ENCODE data around the gene CLDN10.

Gene CLDN10

DNA sequence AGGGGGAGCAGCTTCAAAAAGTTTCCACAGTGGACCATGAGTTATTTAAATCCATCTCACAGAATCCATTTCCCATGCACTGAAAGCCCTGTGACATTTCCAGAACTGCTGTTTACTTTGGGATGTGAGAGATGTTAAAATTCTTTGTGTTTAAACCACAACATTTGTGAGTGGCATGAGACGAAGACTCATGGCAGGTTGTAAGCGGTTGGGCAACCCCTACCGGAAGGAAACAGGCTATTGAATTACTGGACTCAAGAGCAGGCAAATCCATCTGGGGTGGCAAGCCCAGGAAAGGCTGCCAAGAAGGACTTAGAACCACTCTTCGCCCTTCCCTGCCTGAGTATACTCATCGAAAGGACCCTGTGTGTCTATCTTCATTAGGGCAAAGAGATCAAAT lies 22.3 kb upstream of the CLDN10 start:
- Histone ChIP-seq H3K27ac (no peak overlapping the region), H3K9me3 (ENCODE audit: control insufficient read depth, low read length) (no peaks in the 10 kb centered on the region), H3K36me3 (ENCODE audit: control insufficient read depth, insufficient read depth, low read length) (no peaks in the 10 kb centered on the region), H3K4me1 (no peaks in the 10 kb centered on the region), H2AFZ (no peak overlapping the region), H3K9ac (no peak overlapping the region), H3K27me3 (ENCODE audit: control insufficient read depth, insufficient read depth, low read length) (no peaks in the 10 kb centered on the region), H3K4me2 (ENCODE audit: low read length) (no peak overlapping the region), H3K4me3 (ENCODE audit: low read depth, low read length) (no peak overlapping the region), H3K79me2 (no peaks in the 10 kb centered on the region)
- TF ChIP-seq, protein P1, sequence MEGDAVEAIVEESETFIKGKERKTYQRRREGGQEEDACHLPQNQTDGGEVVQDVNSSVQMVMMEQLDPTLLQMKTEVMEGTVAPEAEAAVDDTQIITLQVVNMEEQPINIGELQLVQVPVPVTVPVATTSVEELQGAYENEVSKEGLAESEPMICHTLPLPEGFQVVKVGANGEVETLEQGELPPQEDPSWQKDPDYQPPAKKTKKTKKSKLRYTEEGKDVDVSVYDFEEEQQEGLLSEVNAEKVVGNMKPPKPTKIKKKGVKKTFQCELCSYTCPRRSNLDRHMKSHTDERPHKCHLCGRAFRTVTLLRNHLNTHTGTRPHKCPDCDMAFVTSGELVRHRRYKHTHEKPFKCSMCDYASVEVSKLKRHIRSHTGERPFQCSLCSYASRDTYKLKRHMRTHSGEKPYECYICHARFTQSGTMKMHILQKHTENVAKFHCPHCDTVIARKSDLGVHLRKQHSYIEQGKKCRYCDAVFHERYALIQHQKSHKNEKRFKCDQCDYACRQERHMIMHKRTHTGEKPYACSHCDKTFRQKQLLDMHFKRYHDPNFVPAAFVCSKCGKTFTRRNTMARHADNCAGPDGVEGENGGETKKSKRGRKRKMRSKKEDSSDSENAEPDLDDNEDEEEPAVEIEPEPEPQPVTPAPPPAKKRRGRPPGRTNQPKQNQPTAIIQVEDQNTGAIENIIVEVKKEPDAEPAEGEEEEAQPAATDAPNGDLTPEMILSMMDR (IDR thresholded peaks at IDR 0.05): no peak

DNA sequence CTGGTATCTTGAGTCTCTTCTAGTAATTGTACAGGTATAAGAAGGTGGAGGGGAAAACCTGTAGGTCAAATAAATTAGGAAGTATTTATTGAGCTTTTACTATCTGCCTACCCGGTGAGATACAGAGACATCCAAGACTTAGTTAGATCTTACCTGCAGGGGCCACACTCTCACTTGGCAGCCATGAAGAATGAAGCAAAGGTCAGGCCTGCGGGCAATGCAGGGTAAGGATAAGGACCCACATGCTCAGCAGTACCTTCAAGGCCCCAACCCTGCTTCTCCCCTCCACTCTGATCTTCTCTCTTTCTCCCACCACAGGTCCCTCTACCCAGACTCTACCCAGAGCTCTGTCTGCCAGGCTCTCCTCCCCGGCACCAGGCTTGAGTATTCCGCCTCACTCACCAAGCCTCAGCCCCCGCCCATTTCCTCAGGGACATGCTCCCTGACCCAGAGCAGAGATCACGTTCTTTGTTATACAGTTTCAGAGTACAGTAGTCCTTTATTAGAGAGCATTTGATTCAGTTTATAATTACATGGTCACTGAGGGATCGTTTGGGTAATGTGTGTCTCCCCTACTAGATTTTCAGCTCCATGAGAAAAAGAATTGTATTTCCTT lies 18.9 kb upstream of the CLDN10 start:
- H3K9ac ChIP-seq: no peak overlapping the region
- no peaks in the 10 kb centered on the region for H3K9me3 ChIP-seq (ENCODE audit: control insufficient read depth, low read length)
- H3K27ac ChIP-seq: no peak overlapping the region
- H3K4me3 ChIP-seq (ENCODE audit: low read depth, low read length): no peak overlapping the region
- no peak overlapping the region for H3K4me2 ChIP-seq (ENCODE audit: low read length)
- TF ChIP-seq, protein P1 (IDR thresholded peaks at IDR 0.05): no peak
- H3K27me3 ChIP-seq (ENCODE audit: control insufficient read depth, insufficient read depth, low read length): no peaks in the 10 kb centered on the region
- H3K4me1 ChIP-seq: no peaks in the 10 kb centered on the region
- no peaks in the 10 kb centered on the region for H3K36me3 ChIP-seq (ENCODE audit: control insufficient read depth, insufficient read depth, low read length)
- no peak overlapping the region for H2AFZ ChIP-seq
- no peaks in the 10 kb centered on the region for H3K79me2 ChIP-seq

GRCh38 chr13:95535243-95535642 lies 17.3 kb upstream of the CLDN10 start:
- Histone ChIP-seq H3K27me3 (ENCODE audit: control insufficient read depth, insufficient read depth, low read length) (no peaks in the 10 kb centered on the region), H3K4me3 (ENCODE audit: low read depth, low read length) (no peak overlapping the region), H3K27ac (no peak overlapping the region), H2AFZ (no peak overlapping the region), H3K4me1 (no peaks in the 10 kb centered on the region), H3K9me3 (ENCODE audit: control insufficient read depth, low read length) (no peaks in the 10 kb centered on the region), H3K4me2 (ENCODE audit: low read length) (no peak overlapping the region), H3K9ac (no peak overlapping the region), H3K36me3 (ENCODE audit: control insufficient read depth, insufficient read depth, low read length) (no peaks in the 10 kb centered on the region), H3K79me2 (no peaks in the 10 kb centered on the region)
- TF ChIP-seq, protein P1 (IDR thresholded peaks at IDR 0.05): no peak

DNA sequence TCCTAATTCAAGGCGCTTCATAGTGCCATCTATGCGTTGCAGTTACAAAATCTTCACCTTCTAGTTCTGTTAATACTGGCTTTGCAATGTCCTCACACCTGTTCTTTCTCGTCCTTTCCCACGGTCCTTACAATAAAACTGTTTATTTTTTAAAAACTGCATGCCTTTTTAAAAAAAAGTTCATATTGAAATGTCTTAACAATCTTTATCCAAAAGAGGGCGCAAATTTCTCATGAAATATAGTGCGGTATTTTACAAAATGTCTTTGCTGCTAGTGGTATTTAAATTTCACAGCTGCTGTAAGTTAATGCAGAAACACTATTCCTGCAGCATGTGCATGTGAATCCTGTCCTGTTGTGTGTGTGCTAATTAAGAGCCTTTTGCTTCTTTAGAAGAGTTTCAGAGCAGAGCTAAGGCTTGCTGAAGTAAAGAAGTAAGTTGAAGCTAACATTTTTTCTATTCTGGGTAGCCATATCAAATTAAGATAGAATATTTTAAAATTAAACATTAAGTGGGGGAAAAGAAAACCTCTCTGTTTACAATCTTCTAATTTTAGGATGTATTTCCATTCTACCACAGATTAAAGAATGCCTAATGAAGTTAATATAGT lies 15.8 kb upstream of the CLDN10 start:
- no peaks in the 10 kb centered on the region for H3K36me3 ChIP-seq (ENCODE audit: control insufficient read depth, insufficient read depth, low read length)
- no peak overlapping the region for H3K9ac ChIP-seq
- TF ChIP-seq, protein P1 (IDR thresholded peaks at IDR 0.05): peak; percentile 21
- no peak overlapping the region for H3K4me3 ChIP-seq (ENCODE audit: low read depth, low read length)
- H3K9me3 ChIP-seq (ENCODE audit: control insufficient read depth, low read length): no peaks in the 10 kb centered on the region
- H3K27me3 ChIP-seq (ENCODE audit: control insufficient read depth, insufficient read depth, low read length): no peaks in the 10 kb centered on the region
- no peaks in the 10 kb centered on the region for H3K4me1 ChIP-seq
- H3K27ac ChIP-seq: no peak overlapping the region
- H2AFZ ChIP-seq: no peak overlapping the region
- no peak overlapping the region for H3K4me2 ChIP-seq (ENCODE audit: low read length)
- no peaks in the 10 kb centered on the region for H3K79me2 ChIP-seq

DNA sequence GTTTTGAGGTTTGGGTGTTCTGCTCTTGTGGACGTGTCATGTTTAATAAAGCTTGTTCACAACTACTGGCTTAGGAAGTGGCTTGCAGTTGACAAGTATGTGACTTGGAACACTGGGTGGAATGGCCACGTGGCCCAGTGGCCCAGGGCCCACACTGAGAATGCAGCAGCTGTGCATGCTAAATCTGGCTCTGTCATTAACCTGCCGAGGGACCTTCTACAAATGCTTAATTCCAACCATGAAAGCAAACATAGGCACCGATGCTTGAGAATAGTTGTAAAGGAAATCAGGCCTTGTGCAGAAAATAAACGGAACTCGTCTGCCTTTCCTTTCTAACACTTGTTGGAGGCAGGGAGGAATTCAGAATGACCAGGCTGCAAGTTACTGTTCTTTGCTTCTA lies 11.6 kb upstream of the CLDN10 start:
- Histone ChIP-seq H3K36me3 (ENCODE audit: control insufficient read depth, insufficient read depth, low read length) (no peaks in the 10 kb centered on the region), H3K79me2 (no peaks in the 10 kb centered on the region), H3K9ac (no peak overlapping the region), H3K27ac (no peak overlapping the region), H3K9me3 (ENCODE audit: control insufficient read depth, low read length) (no peaks in the 10 kb centered on the region), H3K4me3 (ENCODE audit: low read depth, low read length) (no peak overlapping the region), H3K4me1 (no peaks in the 10 kb centered on the region), H3K27me3 (ENCODE audit: control insufficient read depth, insufficient read depth, low read length) (no peaks in the 10 kb centered on the region), H3K4me2 (ENCODE audit: low read length) (no peak overlapping the region), H2AFZ (no peak overlapping the region)
- TF ChIP-seq, protein P1 (IDR thresholded peaks at IDR 0.05): no peak
